Measurements from ENCODE around the gene ZDHHC7. TPM values are rescaled to one million over a fixed set of nuclear protein-coding genes. Genes with fewer than 3 reads are reported as not detected.
A peak's percentile ranks its signal among the peaks of the same experiment; 100 is the strongest.

Gene ZDHHC7, protein sequence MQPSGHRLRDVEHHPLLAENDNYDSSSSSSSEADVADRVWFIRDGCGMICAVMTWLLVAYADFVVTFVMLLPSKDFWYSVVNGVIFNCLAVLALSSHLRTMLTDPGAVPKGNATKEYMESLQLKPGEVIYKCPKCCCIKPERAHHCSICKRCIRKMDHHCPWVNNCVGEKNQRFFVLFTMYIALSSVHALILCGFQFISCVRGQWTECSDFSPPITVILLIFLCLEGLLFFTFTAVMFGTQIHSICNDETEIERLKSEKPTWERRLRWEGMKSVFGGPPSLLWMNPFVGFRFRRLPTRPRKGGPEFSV
- 10 to 100 TPM; 49.8 to 59.2 (median 54.3) TPM for total RNA-seq

- Histone ChIP-seq H3K27me3 (no peaks in the 10 kb centered on the region), H3K4me3 (replicated peaks in 1 of 3) (peak within 1 kb of the TSS; percentile 71 to 86 (median 71)), H3K9me3 (no peaks in the 10 kb centered on the region), H3K36me3 (no peaks in the 10 kb centered on the region), H3K27ac (peak within 1 kb of the TSS; percentile 98 to 99 (median 98)), H3K4me1 (peaks cover 12 to 33% of the 10 kb centered on the region in 2 donors)
- intact Hi-C loops (cut with DNase I) = no loop called here
- 0 to 1% methylated on average over 45 to 56 of the region's 86 CpGs for WGBS, 2 donors
- TF ChIP-seq POLR2A (IDR thresholded peaks at IDR 0.05) (peak; percentile 32 to 93), CTCF (IDR thresholded peaks at IDR 0.05) (peak in 1 of 6 experiments; percentile 26)
- DNase-seq = peak; percentile 81 to 83
Measured at GRCh38 chr16:85010931-85011845, at the start of gene ZDHHC7. ZDHHC7 (minus strand) TSS chr16:85011535; CDS start chr16:84990618, 20,917 bp downstream.

DNA sequence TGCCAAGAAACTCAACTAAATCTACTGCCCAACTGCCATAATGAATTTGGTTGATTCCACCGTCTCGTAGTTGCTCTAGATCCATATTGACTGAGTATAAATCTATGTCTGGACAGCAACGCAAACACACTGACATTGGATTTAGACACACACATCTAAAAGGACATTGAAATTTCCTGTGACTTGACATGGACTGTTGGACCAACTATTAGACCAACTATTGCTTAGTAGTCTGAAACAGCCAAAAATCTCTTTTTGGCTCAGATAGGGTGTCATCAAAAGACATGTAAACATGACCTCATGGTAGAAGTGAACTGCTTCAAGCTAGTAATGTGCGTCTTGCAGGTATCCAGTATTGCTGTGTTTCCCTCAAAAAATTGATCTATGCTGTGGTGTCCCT, 47.6 kb upstream of the ZDHHC7 start:
- Histone ChIP-seq H3K27ac (no peak overlapping the region), H3K4me1 (peaks cover 8 to 20% of the 10 kb centered on the region in 2 donors), H3K4me3 (replicated peaks in 1 of 3) (no peak overlapping the region), H3K36me3 (no peaks in the 10 kb centered on the region), H3K27me3 (no peaks in the 10 kb centered on the region), H3K9me3 (no peaks in the 10 kb centered on the region)
- no peak for DNase-seq
- no peak for TF ChIP-seq POLR2A (IDR thresholded peaks at IDR 0.05)
- TF ChIP-seq CTCF (IDR thresholded peaks at IDR 0.05) = no peak
- intact Hi-C loops (cut with DNase I) = no loop called here
- 96 to 100% methylated on average over 4 of the region's 4 CpGs for WGBS, 2 donors

DNA sequence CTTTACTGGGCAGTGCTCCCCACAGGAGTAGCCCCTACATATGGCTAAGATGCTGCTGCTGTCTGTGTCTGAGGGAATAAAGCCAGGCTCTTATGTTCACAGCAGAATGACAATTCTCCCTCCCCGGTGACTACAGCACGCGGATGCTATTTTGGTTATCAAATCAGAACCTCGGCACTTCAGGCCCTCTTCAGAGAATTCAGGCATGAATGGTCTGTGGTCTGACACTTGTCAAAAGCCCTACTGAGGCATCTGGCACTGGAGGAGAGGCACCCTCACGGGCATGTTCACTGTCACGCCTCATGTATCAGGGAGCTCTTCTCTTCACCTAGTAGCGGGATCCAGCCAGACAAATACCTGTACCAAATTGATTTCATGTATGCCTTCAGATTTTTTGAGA, 46.6 kb upstream of the ZDHHC7 start:
- peak overlapping the region in 2 of 3 donors; percentile 20 to 61 for H3K27ac ChIP-seq
- WGBS, 2 donors = 41 to 55% methylated on average over 7 of the region's 7 CpGs
- DNase-seq = peak; percentile 86 to 87
- H3K4me3 ChIP-seq (replicated peaks in 1 of 3) = no peak overlapping the region
- H3K36me3 ChIP-seq = no peaks in the 10 kb centered on the region
- intact Hi-C loops (cut with DNase I) = no loop called here
- H3K9me3 ChIP-seq = no peaks in the 10 kb centered on the region
- no peak for TF ChIP-seq POLR2A (IDR thresholded peaks at IDR 0.05)
- no peak for TF ChIP-seq CTCF (IDR thresholded peaks at IDR 0.05)
- peaks cover 8 to 20% of the 10 kb centered on the region in 2 donors for H3K4me1 ChIP-seq
- H3K27me3 ChIP-seq = no peaks in the 10 kb centered on the region

DNA sequence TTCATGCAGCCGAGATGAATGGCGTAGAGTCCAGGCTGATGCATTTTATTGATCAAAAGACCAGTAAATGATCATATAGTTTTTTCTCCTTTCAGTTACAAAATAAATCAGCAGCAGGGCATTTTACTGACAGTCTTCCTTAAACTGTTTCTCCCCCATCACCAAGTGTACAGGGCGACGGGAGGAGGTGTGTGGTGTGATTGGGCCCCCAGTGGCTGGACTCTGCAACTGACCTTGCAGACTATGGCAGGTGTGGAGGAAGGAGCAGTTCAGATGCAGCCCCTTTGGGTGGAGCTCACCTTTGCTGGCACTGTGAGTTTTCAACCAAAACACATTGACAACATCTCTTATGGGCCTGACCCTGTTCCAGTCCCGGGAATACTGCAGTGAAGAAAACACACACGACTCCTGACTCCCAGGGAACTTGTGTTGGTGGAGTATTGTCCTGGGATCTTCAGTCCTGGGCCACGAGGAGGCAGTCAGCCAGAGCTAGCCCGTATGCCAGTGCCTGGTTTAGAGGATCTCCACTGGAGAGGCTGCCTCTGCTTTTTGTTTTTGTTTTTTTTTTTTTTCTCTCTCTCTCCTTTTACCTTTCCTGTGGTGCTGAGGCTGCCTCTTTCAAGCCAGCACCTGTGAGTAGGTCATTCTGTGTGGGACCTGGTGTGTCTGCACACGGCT, 46.0 kb upstream of the ZDHHC7 start:
- TF ChIP-seq POLR2A (IDR thresholded peaks at IDR 0.05) (no peak), CTCF (IDR thresholded peaks at IDR 0.05) (peak in 3 of 6 experiments; percentile 16 to 25 (median 21))
- Histone ChIP-seq H3K9me3 (no peaks in the 10 kb centered on the region), H3K4me1 (peaks cover 8 to 20% of the 10 kb centered on the region in 2 donors), H3K27me3 (no peaks in the 10 kb centered on the region), H3K27ac (peak overlapping the region in 2 of 3 donors; percentile 20 to 61), H3K36me3 (no peaks in the 10 kb centered on the region), H3K4me3 (replicated peaks in 1 of 3) (no peak overlapping the region)
- peak; percentile 29 to 39 for DNase-seq
- intact Hi-C loops (cut with DNase I) = no loop called here
- WGBS, 2 donors = 60 to 70% methylated on average over 9 of the region's 9 CpGs

Data from thyroid gland (tissue), 4 donors.